OCI-LY7 (cell line): ENCODE results near the gene SLCO4A1. TPM values are rescaled to one million over a fixed set of nuclear protein-coding genes. Genes with fewer than 3 reads are reported as not detected.

Source experiments
- BruUV-seq: library from RNA; stranded (reverse); fragments of 400-500 nt; replicated peaks from 2 replicates; lab custom pipeline; 2021; lab: Mats Ljungman, UMichigan
- CTCF ChIA-PET: fragments of 300-600 bp; sonication (Branson Sonifier 250); formaldehyde crosslinking; loops from one replicate; lab custom pipeline; 2022; ENCODE audit warnings: antibody characterized with exemption; ENCODE audit not compliant: unreplicated experiment; lab: Charles Lee
- POLR2A ChIA-PET: fragments of 300-600 bp; sonication (Branson Sonifier 250); formaldehyde crosslinking; loops from one replicate; lab custom pipeline; 2022; ENCODE audit warnings: antibody characterized with exemption; lab: Charles Lee
- DNase-seq: peaks from one replicate; pipeline ENCODE4 v3.0.0-alpha.2; 2015; ENCODE audit warnings: low spot score
- H2AFZ ChIP-seq: fragments of 200-600 bp; sonication (generic), shearing (Covaris generic); 2 replicates; pipeline ENCODE4 v1.6.1; 2014; ENCODE audit warnings: mild to moderate bottlenecking, antibody characterized with exemption, low read length, moderate library complexity
- H3K27ac ChIP-seq: fragments of 200-600 bp; sonication (generic); 2 replicates; pipeline ENCODE4 v1.5.1; 2014; ENCODE audit warnings: mixed run types, low read depth, mild to moderate bottlenecking, moderate library complexity, low read length, inconsistent platforms; ENCODE audit not compliant: poor library complexity, severe bottlenecking
- H3K36me3 ChIP-seq: fragments of 200-600 bp; sonication (generic); 2 replicates; pipeline ENCODE4 v1.6.1; 2014; ENCODE audit warnings: mild to moderate bottlenecking, antibody characterized with exemption, low read length, moderate library complexity, mixed read lengths; ENCODE audit not compliant: insufficient read depth
- H3K4me1 ChIP-seq: fragments of 200-600 bp; sonication (generic); 2 replicates; pipeline ENCODE4 v1.5.1; 2014; ENCODE audit warnings: mild to moderate bottlenecking, low read length; ENCODE audit not compliant: insufficient read depth, poor library complexity, severe bottlenecking
- H3K4me2 ChIP-seq: fragments of 200-600 bp; sonication (generic); 2 replicates; pipeline ENCODE4 v1.6.1; 2014; ENCODE audit warnings: mild to moderate bottlenecking, low read length
- H3K4me3 ChIP-seq: fragments of 200-600 bp; sonication (generic); 2 replicates; pipeline ENCODE4 v1.5.1; 2014; ENCODE audit warnings: mild to moderate bottlenecking, low read depth, low read length; ENCODE audit not compliant: poor library complexity, severe bottlenecking
- H3K79me2 ChIP-seq: fragments of 200-600 bp; sonication (generic); 2 replicates; pipeline ENCODE4 v1.6.1; 2016; ENCODE audit warnings: low read depth, mild to moderate bottlenecking, low read length, moderate library complexity, mixed read lengths; ENCODE audit not compliant: insufficient read depth
- H3K9me2 ChIP-seq: fragments of 200-600 bp; sonication (generic); 2 replicates; pipeline ENCODE4 v1.6.1; 2016; ENCODE audit warnings: mild to moderate bottlenecking, low read length, mixed read lengths; ENCODE audit not compliant: insufficient read depth
- H3K9me3 ChIP-seq: fragments of 200-600 bp; sonication (generic); 2 replicates; pipeline ENCODE4 v1.6.1; 2014; ENCODE audit warnings: mild to moderate bottlenecking, mixed run types, low read length, mixed read lengths
- H4K20me1 ChIP-seq: fragments of 200-600 bp; sonication (generic); 2 replicates; pipeline ENCODE4 v1.6.1; 2014; ENCODE audit warnings: mild to moderate bottlenecking, antibody characterized with exemption, low read length, moderate library complexity, mixed read lengths; ENCODE audit not compliant: insufficient read depth
- EZH2phosphoT487 ChIP-seq: fragments of 200-600 bp; sonication (generic); IDR thresholded peaks from 2 replicates; pipeline ENCODE4 v1.6.1; 2018; ENCODE audit warnings: low read depth, borderline replicate concordance, mild to moderate bottlenecking, mixed run types, antibody characterized with exemption, low read length, moderate library complexity, mixed read lengths
- intact Hi-C: fragments of 100-400 bp; cut with micrococcal nuclease; formaldehyde crosslinking; loops from one replicate; pipeline ENCODE4 v1.10.0; 2022; ENCODE audit not compliant: unreplicated experiment
- total RNA-seq, 2 experiments: library from RNA; depleted of rRNA in 1 of 2; stranded (reverse); fragments of >200 nt in 1 of 2; shearing (Covaris generic) in 1 of 2; gene quantifications; 2 replicates each; pipeline ENCODE4 v1.2.3, GENCODE V29; 2014 to 2022
- TF ChIP-seq, protein P1 (sequence below): fragments of 200-600 bp; sonication (generic); conservative IDR thresholded peaks from 2 replicates; pipeline ENCODE4 v1.5.1; 2014; ENCODE audit warnings: mild to moderate bottlenecking, antibody characterized with exemption, low read length, moderate library complexity, mixed read lengths

SLCO4A1 gene
- total RNA-seq, 2 experiments from 2014 or later: 34.3 to 52.4 TPM

DNA sequence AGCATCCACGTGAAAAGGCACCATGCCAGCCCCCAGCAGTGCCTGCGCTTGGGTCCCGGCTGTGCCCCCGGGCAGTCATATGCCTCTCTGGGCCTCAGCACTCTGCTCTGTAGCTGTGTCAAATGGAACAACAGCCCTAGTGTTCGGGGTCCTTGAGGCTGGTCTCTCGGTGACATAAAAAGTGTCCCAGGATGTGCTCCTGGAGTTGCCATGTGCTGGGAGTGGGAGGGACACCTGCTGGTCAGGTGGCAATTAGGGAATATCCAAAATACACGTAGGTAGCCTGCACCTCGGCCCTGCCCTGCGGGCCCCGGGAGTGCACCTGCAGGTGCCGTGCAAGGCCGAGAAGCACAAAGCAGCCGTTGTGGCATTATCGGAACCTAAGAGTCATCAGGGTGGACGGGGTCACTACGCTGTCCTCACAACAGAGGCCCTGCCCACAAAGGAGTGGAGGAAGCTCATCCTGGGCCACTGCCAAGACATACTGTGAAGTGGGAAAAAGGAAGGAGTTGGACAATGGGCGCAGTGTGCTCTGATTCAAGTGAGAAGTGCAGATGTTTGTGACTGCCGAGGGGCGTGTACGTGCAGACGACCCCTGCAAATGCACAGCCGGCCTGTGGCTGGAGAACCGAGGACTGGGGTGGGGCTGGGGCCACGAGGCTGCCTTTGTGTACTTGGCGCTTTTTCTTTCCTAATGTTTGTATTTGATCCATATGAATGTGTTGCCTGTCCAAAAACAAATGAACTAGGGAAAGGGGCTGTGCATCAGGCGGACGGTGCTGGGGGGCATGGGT is 24.6 kb downstream of the SLCO4A1 start:
- TF ChIP-seq, protein P1, sequence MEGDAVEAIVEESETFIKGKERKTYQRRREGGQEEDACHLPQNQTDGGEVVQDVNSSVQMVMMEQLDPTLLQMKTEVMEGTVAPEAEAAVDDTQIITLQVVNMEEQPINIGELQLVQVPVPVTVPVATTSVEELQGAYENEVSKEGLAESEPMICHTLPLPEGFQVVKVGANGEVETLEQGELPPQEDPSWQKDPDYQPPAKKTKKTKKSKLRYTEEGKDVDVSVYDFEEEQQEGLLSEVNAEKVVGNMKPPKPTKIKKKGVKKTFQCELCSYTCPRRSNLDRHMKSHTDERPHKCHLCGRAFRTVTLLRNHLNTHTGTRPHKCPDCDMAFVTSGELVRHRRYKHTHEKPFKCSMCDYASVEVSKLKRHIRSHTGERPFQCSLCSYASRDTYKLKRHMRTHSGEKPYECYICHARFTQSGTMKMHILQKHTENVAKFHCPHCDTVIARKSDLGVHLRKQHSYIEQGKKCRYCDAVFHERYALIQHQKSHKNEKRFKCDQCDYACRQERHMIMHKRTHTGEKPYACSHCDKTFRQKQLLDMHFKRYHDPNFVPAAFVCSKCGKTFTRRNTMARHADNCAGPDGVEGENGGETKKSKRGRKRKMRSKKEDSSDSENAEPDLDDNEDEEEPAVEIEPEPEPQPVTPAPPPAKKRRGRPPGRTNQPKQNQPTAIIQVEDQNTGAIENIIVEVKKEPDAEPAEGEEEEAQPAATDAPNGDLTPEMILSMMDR: no peak
- no peak for TF ChIP-seq EZH2phosphoT487
- CTCF ChIA-PET: no interaction called here
- Histone ChIP-seq H3K9me2 (no peaks in the 10 kb centered on the region), H3K36me3 (peaks cover 77% of the 10 kb centered on the region), H3K27ac (no peak overlapping the region), H2AFZ (no peak overlapping the region), H3K4me1 (no peaks in the 10 kb centered on the region), H4K20me1 (no peaks in the 10 kb centered on the region), H3K9me3 (no peaks in the 10 kb centered on the region), H3K4me3 (no peak overlapping the region), H3K4me2 (no peak overlapping the region), H3K79me2 (no peaks in the 10 kb centered on the region)
- intact Hi-C loops: no loop called here
- no TSS peak for BruUV-seq
- POLR2A ChIA-PET: no interaction called here
- DNase-seq: no peak

DNA sequence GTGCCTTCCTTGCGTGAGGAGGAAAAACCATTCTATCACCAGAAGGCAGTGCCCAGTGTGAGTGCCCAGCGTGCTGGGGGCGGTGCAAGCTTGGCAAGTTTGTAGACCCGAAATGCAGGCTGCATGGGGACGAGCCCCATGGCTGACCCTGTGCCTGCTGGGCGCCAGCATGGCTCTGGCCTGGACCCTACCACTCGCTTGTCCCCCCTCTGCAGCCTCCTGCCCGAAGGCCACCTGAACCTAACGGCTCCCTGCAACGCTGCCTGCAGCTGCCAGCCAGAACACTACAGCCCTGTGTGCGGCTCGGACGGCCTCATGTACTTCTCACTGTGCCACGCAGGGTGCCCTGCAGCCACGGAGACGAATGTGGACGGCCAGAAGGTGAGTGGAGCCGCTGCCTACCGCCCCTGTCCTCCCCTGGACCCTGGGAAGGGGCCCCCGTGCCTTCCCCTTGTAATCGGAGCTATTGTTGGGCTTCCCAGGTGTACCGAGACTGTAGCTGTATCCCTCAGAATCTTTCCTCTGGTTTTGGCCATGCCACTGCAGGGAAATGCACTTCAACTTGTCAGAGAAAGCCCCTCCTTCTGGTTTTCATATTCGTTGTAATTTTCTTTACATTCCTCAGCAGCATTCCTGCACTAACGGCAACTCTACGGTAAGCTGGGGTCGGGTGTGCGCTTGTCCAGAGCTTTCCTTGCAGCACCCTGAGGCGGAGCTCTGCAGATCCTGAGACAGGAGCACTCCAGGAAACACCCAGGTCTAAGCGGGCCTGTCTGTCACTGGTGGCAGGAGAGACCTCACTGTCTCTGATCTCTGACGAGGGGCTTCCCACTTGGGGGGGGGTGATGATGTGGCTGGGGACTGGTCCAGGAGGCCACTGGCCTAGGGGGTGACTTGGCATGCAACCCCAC is 25.5 kb downstream of the SLCO4A1 start:
- DNase-seq: no peak
- TF ChIP-seq, protein P1: no peak
- TF ChIP-seq EZH2phosphoT487: no peak

More for the DNA sequence above, 25.5 kb downstream of the SLCO4A1 start:
- H3K4me3 ChIP-seq: no peak overlapping the region
- BruUV-seq: no TSS peak
- POLR2A ChIA-PET: no interaction called here
- CTCF ChIA-PET: no interaction called here
- no peak overlapping the region for H3K27ac ChIP-seq
- H3K79me2 ChIP-seq: no peaks in the 10 kb centered on the region
- H3K4me1 ChIP-seq: no peaks in the 10 kb centered on the region
- H2AFZ ChIP-seq: no peak overlapping the region
- H3K9me3 ChIP-seq: no peaks in the 10 kb centered on the region
- H3K9me2 ChIP-seq: no peaks in the 10 kb centered on the region
- H4K20me1 ChIP-seq: no peaks in the 10 kb centered on the region
- H3K4me2 ChIP-seq: no peak overlapping the region
- intact Hi-C loops: loop anchor here (1.0 kb wide), 1 partner anchor 124 kb away; no protein-coding TSS in a partner anchor
- H3K36me3 ChIP-seq: peaks cover 78% of the 10 kb centered on the region
